K562 (cell line): Measurements from ENCODE around the gene MPPED1. TPM values are rescaled to one million over a fixed set of nuclear protein-coding genes. Genes with fewer than 3 reads are reported as not detected.

ENCODE experiments used
- ATAC-seq: fragments of 200-7000 bp; cut with Tn5 transposase; 3 replicates; pipeline ENCODE4 v1.9.1; 2020; ENCODE audit warnings: moderate library complexity
- BruUV-seq: library from RNA; stranded (reverse); fragments of 400-500 nt; replicated peaks from 2 replicates; lab custom pipeline; 2021; lab: Mats Ljungman, UMichigan
- CTCF ChIA-PET: fragments of 300-600 bp; formaldehyde crosslinking; extraction: SDS; loops from one replicate; lab custom pipeline; 2021; ENCODE audit warnings: low intra/inter-chr PET ratio; lab: Yijun Ruan, JAX
- POLR2A ChIA-PET: fragments of 300-600, 350-650 bp; sonication (Branson Sonifier 250); formaldehyde crosslinking; extraction: SDS; loops from one replicate; lab custom pipeline; 2021; ENCODE audit warnings: antibody characterized with exemption, inconsistent platforms; lab: Yijun Ruan, JAX
- DNase-seq, 4 experiments: peaks; one replicate each; pipeline versions ENCODE4 v3.0.0 to v3.0.0-alpha.2; 2011 to 2018; ENCODE audit warnings: low spot score in 3 of 4, mixed read lengths in 3 of 4; ENCODE audit errors: extremely low read depth in 1 of 4
- FAIRE-seq: peaks from 2 replicates; lab custom pipeline; 2011; peaks lifted over from hg19 to GRCh38; lab: Jason Lieb, UNC
- H2AFZ ChIP-seq: 2 replicates; pipeline ENCODE4 v1.6.0; 2011; ENCODE audit warnings: low read depth, low read length, control low read depth, inconsistent platforms
- H3K27ac ChIP-seq: fragments of 200-600 bp; 3 replicates; pipeline ENCODE4 v1.8.0; 2011; ENCODE audit warnings: low read depth, mild to moderate bottlenecking, control low read depth, inconsistent platforms, low read length, moderate library complexity, mixed read lengths; ENCODE audit errors: extremely low read depth
- H3K27me3 ChIP-seq, 2 experiments: fragments of 300-600 bp in 1 of 2; 2 replicates in 1 of 2; 3 replicates in 1 of 2; pipeline versions ENCODE4 v1.6.0 to v1.8.0; 2011; ENCODE audit warnings: inconsistent platforms in 2 of 2, low read length in 2 of 2, mild to moderate bottlenecking in 1 of 2, mixed read lengths in 1 of 2, moderate library complexity in 1 of 2; ENCODE audit not compliant: control insufficient read depth in 2 of 2, insufficient read depth in 2 of 2
- H3K36me3 ChIP-seq: fragments of 300-600 bp; 3 replicates; pipeline ENCODE4 v1.8.0; 2011; ENCODE audit warnings: mild to moderate bottlenecking, low read length, inconsistent platforms; ENCODE audit not compliant: control insufficient read depth, insufficient read depth
- H3K4me1 ChIP-seq, 2 experiments: fragments of 200-600 bp in 1 of 2; replicated peaks in 1 of 2; 2 replicates in 1 of 2; 3 replicates in 1 of 2; pipeline versions ENCODE4 v1.5.1 to v1.8.0; 2011; ENCODE audit warnings: inconsistent platforms in 2 of 2, low read length in 2 of 2, mild to moderate bottlenecking in 1 of 2, mixed read lengths in 1 of 2, moderate library complexity in 1 of 2; ENCODE audit not compliant: control insufficient read depth in 2 of 2, insufficient read depth in 2 of 2
- H3K4me2 ChIP-seq: 2 replicates; pipeline ENCODE4 v1.6.1; 2011; ENCODE audit warnings: low read length, control low read depth, inconsistent platforms, mixed read lengths; ENCODE audit not compliant: insufficient read depth
- H3K4me3 ChIP-seq: fragments of 200-600 bp; sonication (generic), shearing (Covaris generic); 2 replicates; pipeline ENCODE4 v1.5.1; 2016; ENCODE audit warnings: control low read depth, inconsistent platforms
- H3K79me2 ChIP-seq: fragments of 200-600 bp; 3 replicates; pipeline ENCODE4 v1.8.0; 2011; ENCODE audit warnings: low read length, inconsistent platforms; ENCODE audit not compliant: control insufficient read depth, insufficient read depth
- H3K9ac ChIP-seq, 2 experiments: 2 replicates each; pipeline versions ENCODE4 v1.6.0 to v1.6.1; 2011; ENCODE audit warnings: low read depth in 2 of 2, low read length in 2 of 2, control low read depth in 1 of 2, inconsistent platforms in 1 of 2, mild to moderate bottlenecking in 1 of 2, mixed read lengths in 1 of 2; ENCODE audit not compliant: insufficient read depth in 1 of 2
- H3K9me1 ChIP-seq: one replicate; pipeline ENCODE4 v1.6.0; 2011; ENCODE audit warnings: inconsistent platforms, mild to moderate bottlenecking, low read length, moderate library complexity; ENCODE audit not compliant: control insufficient read depth, insufficient read depth
- H3K9me3 ChIP-seq: replicated peaks from 2 replicates; pipeline ENCODE4 v1.5.1; 2011; ENCODE audit warnings: low read depth, low read length, inconsistent platforms; ENCODE audit not compliant: control insufficient read depth, insufficient read depth
- H4K20me1 ChIP-seq: replicated peaks from 2 replicates; pipeline ENCODE4 v1.6.1; 2011; ENCODE audit warnings: low read length, inconsistent platforms, mixed read lengths; ENCODE audit not compliant: control insufficient read depth, insufficient read depth
- ASH1L ChIP-seq: fragments of 450-650 bp; IDR thresholded peaks from 2 replicates; pipeline ENCODE4 v1.6.1; 2018; ENCODE audit warnings: borderline replicate concordance, mild to moderate bottlenecking, low read depth; ENCODE audit not compliant: partially characterized antibody
- BRF1 ChIP-seq: IDR thresholded peaks from 3 replicates; pipeline ENCODE4 v1.6.1; 2011; ENCODE audit warnings: borderline replicate concordance, mild to moderate bottlenecking; ENCODE audit not compliant: insufficient read length; ENCODE audit errors: extremely low read depth
- CAMTA2 ChIP-seq: fragments of 250-450 bp; sonication (Bioruptor Pico); conservative IDR thresholded peaks from 2 replicates; pipeline ENCODE4 v1.5.1; 2022
- HNRNPUL1 ChIP-seq: fragments of 200-400 bp; formaldehyde crosslinking; IDR thresholded peaks from 2 replicates; pipeline ENCODE4 v1.6.1; 2017; ENCODE audit warnings: low read length
- KAT7 ChIP-seq: sonication (generic); formaldehyde crosslinking; IDR thresholded peaks from 2 replicates; pipeline ENCODE4 v1.8.0; 2022; ENCODE audit warnings: missing genetic modification reagents, mild to moderate bottlenecking, borderline replicate concordance
- L3MBTL2 ChIP-seq: fragments of 450-650 bp; IDR thresholded peaks from 2 replicates; pipeline ENCODE4 v1.6.1; 2016; ENCODE audit warnings: mild to moderate bottlenecking, moderate library complexity
- NBN ChIP-seq: fragments of 450-650 bp; IDR thresholded peaks from 2 replicates; pipeline ENCODE4 v1.6.1; 2016; ENCODE audit warnings: low read depth, mild to moderate bottlenecking
- PATZ1 ChIP-seq: fragments of 250-450 bp; sonication (Bioruptor Pico); IDR thresholded peaks from 2 replicates; pipeline ENCODE4 v1.5.0; 2020; ENCODE audit warnings: mild to moderate bottlenecking, borderline replicate concordance
- SRSF1 ChIP-seq: fragments of 200-400 bp; formaldehyde crosslinking; IDR thresholded peaks from 2 replicates; pipeline ENCODE4 v1.6.1; 2017; ENCODE audit warnings: mild to moderate bottlenecking, low read depth, low read length, moderate library complexity
- TAF9B ChIP-seq: fragments of 450-650 bp; IDR thresholded peaks from 2 replicates; pipeline ENCODE4 v1.6.1; 2018; ENCODE audit warnings: mild to moderate bottlenecking; ENCODE audit not compliant: partially characterized antibody
- THRB ChIP-seq: fragments of 450-650 bp; formaldehyde crosslinking; conservative IDR thresholded peaks from 2 replicates; pipeline ENCODE4 v1.4.0; 2022; ENCODE audit warnings: mild to moderate bottlenecking, missing genetic modification characterization
- ZNF212 ChIP-seq: fragments of 450-650 bp; formaldehyde crosslinking; IDR thresholded peaks from 2 replicates; pipeline ENCODE4 v1.4.0; 2020; ENCODE audit warnings: mild to moderate bottlenecking
- ZNF3 ChIP-seq: fragments of 250-450 bp; sonication (Bioruptor Pico); IDR thresholded peaks from 2 replicates; pipeline ENCODE4 v1.5.0; 2021; ENCODE audit warnings: mild to moderate bottlenecking, moderate library complexity
- ZNF639 ChIP-seq, 2 experiments: fragments of 200-800 bp in 1 of 2; sonication (Bioruptor generic) in 1 of 2; sonication (generic) in 1 of 2; formaldehyde crosslinking in 1 of 2; IDR thresholded peaks in 1 of 2; conservative IDR thresholded peaks in 1 of 2; 2 replicates each; pipeline versions ENCODE4 v1.5.0 to v1.6.1; 2016 to 2020; ENCODE audit warnings: missing compliant biosample characterization in 1 of 2, missing genetic modification characterization in 1 of 2, missing genetic modification reagents in 1 of 2
- ZNF699 ChIP-seq: fragments of 250-450 bp; sonication (Bioruptor Pico); IDR thresholded peaks from 2 replicates; pipeline ENCODE4 v1.8.0; 2021; ENCODE audit warnings: mild to moderate bottlenecking, moderate library complexity; ENCODE audit not compliant: insufficient replicate concordance
- ZNF707 ChIP-seq: fragments of 250-450 bp; sonication (Bioruptor Pico); conservative IDR thresholded peaks from 2 replicates; pipeline ENCODE4 v1.8.0; 2022; ENCODE audit warnings: inconsistent platforms, mild to moderate bottlenecking, moderate library complexity
- ZZZ3 ChIP-seq: fragments of 450-650 bp; IDR thresholded peaks from 2 replicates; pipeline ENCODE4 v1.6.1; 2016; ENCODE audit warnings: antibody characterized with exemption, mild to moderate bottlenecking, moderate library complexity
- WGBS: fragments of 100-300 bp; shearing (Covaris generic); methylation state at CpG from one replicate; pipeline ENCODE4 v1.1.6; 2016; ENCODE audit warnings: low coverage, mixed read lengths; ENCODE audit not compliant: insufficient coverage; ENCODE audit errors: missing lambda C conversion rate; 5-methylcytosine and 5-hydroxymethylcytosine counted together
- in situ Hi-C: fragments of 300-500 bp; cut with MboI; formaldehyde crosslinking; loops from 4 replicates; pipeline ENCODE4 v1.15.0; 2018; ENCODE audit warnings: inconsistent platforms, mixed read lengths
- intact Hi-C: fragments of 100-400 bp; cut with micrococcal nuclease; formaldehyde crosslinking; loops from 2 replicates; pipeline ENCODE4 v1.14.2; 2022
- polyA plus RNA-seq, 8 experiments: library from polyadenylated mRNA; depleted of rRNA in 4 of 8; stranded (reverse) in 5 of 8; unstranded in 3 of 8; fragments of >200 nt; fragmentation: Nextera tagmentation in 2 of 8; fragmentation: Illumina TruSeq in 1 of 8; extraction: Ambion mirVana in 2 of 8; extraction: Trizol in 1 of 8; gene quantifications; 2 replicates each; pipeline versions ENCODE4 v1.2.1 to v1.2.3, GENCODE V29; 2011 to 2014; ENCODE audit warnings: inconsistent platforms in 1 of 8, missing spikeins in 1 of 8
- total RNA-seq, 7 experiments: library from RNA; depleted of rRNA in 6 of 7; stranded (reverse); fragments of >200 nt in 6 of 7; fragmentation: Illumina TruSeq in 2 of 7; extraction: Trizol in 2 of 7; gene quantifications; 2 replicates each; pipeline versions ENCODE4 v1.2.1 to v1.2.3, GENCODE V29; 2011 to 2021; ENCODE audit warnings: low replicate concordance in 1 of 7

MPPED1 gene
- total and polyA plus RNA-seq, 9 of the 15 experiments (the other 6 are each of a cell fraction or from before 2014, with no cell fraction given), result not detected

GRCh38 chr22:43488937-43489336 lies 77.1 kb downstream of the MPPED1 start (continued):
- no peak for TF ChIP-seq ZNF707 (CRISPR knock-in tag)
- no peak for TF ChIP-seq TAF9B

GRCh38 chr22:43490311-43490710 lies 78.5 kb downstream of the MPPED1 start:
- Histone ChIP-seq H3K9ac (no peak overlapping the region), H4K20me1 (no peaks in the 10 kb centered on the region; the same call in 1 of the 2 replicates), H3K9me1 (no peaks in the 10 kb centered on the region), H3K4me3 (no peak overlapping the region), H3K4me2 (no peak overlapping the region), H2AFZ (no peak overlapping the region), H3K4me1 (no peaks in the 10 kb centered on the region), H3K79me2 (no peaks in the 10 kb centered on the region), H3K27me3 (peaks cover 0 to 7% of the 10 kb centered on the region in 2 experiments; a peak in 1 of 5 replicates), H3K27ac (no peak overlapping the region), H3K36me3 (no peaks in the 10 kb centered on the region), H3K9me3 (no peaks in the 10 kb centered on the region)
- no peak for ATAC-seq
- in situ Hi-C loops, result no loop called here
- DNase-seq, result no peak
- no peak for FAIRE-seq
- CTCF ChIA-PET, result no interaction called here
- WGBS, result 2% methylated on average over 7 of the region's 7 CpGs
- no TSS peak for BruUV-seq
- intact Hi-C loops, result no loop called here
- POLR2A ChIA-PET, result no interaction called here
- TF ChIP-seq SRSF1 (no peak), ZNF3 (no peak), ZNF639 (CRISPR knock-in tag; conservative IDR thresholded peaks at IDR 0.05 in 1 of 2, IDR thresholded peaks at IDR 0.05 in 1 of 2) (no peak), KAT7 (CRISPR knock-in tag) (no peak), ZZZ3 (no peak), CAMTA2 (no peak), L3MBTL2 (no peak), ZNF212 (CRISPR knock-in tag) (no peak), NBN (no peak), PATZ1 (no peak), THRB (no peak), ASH1L (no peak), ZNF699 (no peak), BRF1 (no peak), HNRNPUL1 (no peak)
